ENCODE data around the gene NT5DC3.

DNA sequence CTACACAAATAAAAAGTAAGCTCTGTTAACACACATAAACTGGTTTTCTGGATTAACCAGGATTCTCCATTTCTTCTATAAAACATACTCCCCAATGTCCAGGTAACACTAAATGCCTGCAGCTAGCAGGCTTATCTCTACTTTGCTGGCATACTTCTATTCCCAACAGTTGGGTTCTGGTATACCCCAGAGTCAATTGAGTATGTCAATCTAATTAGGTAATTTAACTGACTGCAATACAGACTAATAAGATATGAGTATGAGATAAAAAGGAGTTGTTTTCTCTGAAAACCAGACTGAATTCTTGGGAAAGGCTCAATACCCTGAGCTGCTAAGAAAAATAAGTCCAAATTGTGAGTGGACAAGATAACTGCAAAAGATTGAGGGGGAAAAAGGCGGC lies 9.4 kb upstream of the NT5DC3 start:
- TF ChIP-seq, protein P1, sequence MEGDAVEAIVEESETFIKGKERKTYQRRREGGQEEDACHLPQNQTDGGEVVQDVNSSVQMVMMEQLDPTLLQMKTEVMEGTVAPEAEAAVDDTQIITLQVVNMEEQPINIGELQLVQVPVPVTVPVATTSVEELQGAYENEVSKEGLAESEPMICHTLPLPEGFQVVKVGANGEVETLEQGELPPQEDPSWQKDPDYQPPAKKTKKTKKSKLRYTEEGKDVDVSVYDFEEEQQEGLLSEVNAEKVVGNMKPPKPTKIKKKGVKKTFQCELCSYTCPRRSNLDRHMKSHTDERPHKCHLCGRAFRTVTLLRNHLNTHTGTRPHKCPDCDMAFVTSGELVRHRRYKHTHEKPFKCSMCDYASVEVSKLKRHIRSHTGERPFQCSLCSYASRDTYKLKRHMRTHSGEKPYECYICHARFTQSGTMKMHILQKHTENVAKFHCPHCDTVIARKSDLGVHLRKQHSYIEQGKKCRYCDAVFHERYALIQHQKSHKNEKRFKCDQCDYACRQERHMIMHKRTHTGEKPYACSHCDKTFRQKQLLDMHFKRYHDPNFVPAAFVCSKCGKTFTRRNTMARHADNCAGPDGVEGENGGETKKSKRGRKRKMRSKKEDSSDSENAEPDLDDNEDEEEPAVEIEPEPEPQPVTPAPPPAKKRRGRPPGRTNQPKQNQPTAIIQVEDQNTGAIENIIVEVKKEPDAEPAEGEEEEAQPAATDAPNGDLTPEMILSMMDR (IDR thresholded peaks at IDR 0.05), result no peak
- TF ChIP-seq POLR2A (IDR thresholded peaks at IDR 0.05), result no peak
